Endothelial cell (in vitro differentiated cells): ENCODE data around the gene CHRD. TPM values are rescaled to one million over a fixed set of nuclear protein-coding genes. Genes with fewer than 3 reads are reported as not detected.

Source experiments
- DNase-seq: peaks from one replicate; pipeline ENCODE4 v3.0.0; 2021; ENCODE audit warnings: low spot score
- H3K27ac Mint-ChIP-seq: one replicate; pipeline ENCODE4 v1.8.0; 2021; ENCODE audit warnings: mixed read lengths, inconsistent platforms; ENCODE audit not compliant: unreplicated experiment
- H3K27me3 Mint-ChIP-seq: one replicate; pipeline ENCODE4 v1.8.0; 2021; ENCODE audit warnings: mild to moderate bottlenecking, moderate library complexity, mixed read lengths, inconsistent platforms; ENCODE audit not compliant: unreplicated experiment
- H3K36me3 Mint-ChIP-seq: one replicate; pipeline ENCODE4 v1.8.0; 2021; ENCODE audit warnings: mild to moderate bottlenecking, low read depth, mixed read lengths, inconsistent platforms; ENCODE audit not compliant: unreplicated experiment
- H3K4me1 Mint-ChIP-seq: one replicate; pipeline ENCODE4 v1.8.0; 2021; ENCODE audit warnings: mild to moderate bottlenecking, mixed read lengths, inconsistent platforms; ENCODE audit not compliant: unreplicated experiment
- H3K4me3 Mint-ChIP-seq: one replicate; pipeline ENCODE4 v1.8.0; 2021; ENCODE audit warnings: mild to moderate bottlenecking, mixed read lengths, inconsistent platforms; ENCODE audit not compliant: unreplicated experiment
- H3K9me3 Mint-ChIP-seq: one replicate; pipeline ENCODE4 v1.8.0; 2021; ENCODE audit warnings: mixed read lengths, inconsistent platforms; ENCODE audit not compliant: unreplicated experiment
- total RNA-seq: library from RNA; stranded (reverse); fragmentation: NEBNext Ultra II Directional; extraction: Animal tissue kit (Norgen Biotek cat#: 25700); gene quantifications from one replicate; pipeline ENCODE4 v1.2.1, GENCODE V29; 2021; ENCODE audit not compliant: unreplicated experiment
- TF ChIP-seq, protein P1 (sequence below): fragments of 200-600 bp; sonication (generic); IDR thresholded peaks from one replicate; pipeline ENCODE4 v1.5.0; 2021; ENCODE audit warnings: antibody characterized with exemption; ENCODE audit not compliant: unreplicated experiment

The CHRD gene
- total RNA-seq, 1 donor from 2014 or later: 2.4 TPM

- Mint-ChIP-seq H3K27me3 (peaks cover 4% of the 10 kb centered on the region), H3K36me3 (peaks cover 4% of the 10 kb centered on the region), H3K4me3 (no peak overlapping the region), H3K27ac (no peak overlapping the region), H3K4me1 (peaks cover 2% of the 10 kb centered on the region), H3K9me3 (peaks cover 2% of the 10 kb centered on the region)
- peak; percentile 75 for DNase-seq
- TF ChIP-seq, protein P1, sequence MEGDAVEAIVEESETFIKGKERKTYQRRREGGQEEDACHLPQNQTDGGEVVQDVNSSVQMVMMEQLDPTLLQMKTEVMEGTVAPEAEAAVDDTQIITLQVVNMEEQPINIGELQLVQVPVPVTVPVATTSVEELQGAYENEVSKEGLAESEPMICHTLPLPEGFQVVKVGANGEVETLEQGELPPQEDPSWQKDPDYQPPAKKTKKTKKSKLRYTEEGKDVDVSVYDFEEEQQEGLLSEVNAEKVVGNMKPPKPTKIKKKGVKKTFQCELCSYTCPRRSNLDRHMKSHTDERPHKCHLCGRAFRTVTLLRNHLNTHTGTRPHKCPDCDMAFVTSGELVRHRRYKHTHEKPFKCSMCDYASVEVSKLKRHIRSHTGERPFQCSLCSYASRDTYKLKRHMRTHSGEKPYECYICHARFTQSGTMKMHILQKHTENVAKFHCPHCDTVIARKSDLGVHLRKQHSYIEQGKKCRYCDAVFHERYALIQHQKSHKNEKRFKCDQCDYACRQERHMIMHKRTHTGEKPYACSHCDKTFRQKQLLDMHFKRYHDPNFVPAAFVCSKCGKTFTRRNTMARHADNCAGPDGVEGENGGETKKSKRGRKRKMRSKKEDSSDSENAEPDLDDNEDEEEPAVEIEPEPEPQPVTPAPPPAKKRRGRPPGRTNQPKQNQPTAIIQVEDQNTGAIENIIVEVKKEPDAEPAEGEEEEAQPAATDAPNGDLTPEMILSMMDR: peak; percentile 82
These were observed 37.9 kb downstream of the CHRD start for GRCh38 chr3:184417619-184418327.

DNA sequence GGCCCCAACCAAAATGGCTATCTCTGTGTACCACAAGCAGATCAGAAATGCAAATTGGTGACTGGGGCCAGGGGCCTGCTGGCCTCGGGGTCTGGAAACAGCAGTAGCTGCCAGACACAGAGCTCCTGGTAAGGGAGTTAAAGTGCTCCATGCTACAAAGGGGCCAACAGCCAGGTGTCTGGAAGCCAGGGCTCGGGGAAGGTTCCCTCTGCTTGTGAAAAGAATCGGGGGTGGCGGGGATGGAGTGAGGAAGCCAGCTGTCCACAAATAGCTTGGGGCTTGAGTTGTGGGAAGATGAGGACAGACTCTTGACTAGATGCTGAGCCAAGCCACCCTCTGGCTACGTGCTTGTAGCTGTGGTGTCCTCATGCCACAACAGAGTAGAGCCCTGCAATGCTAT lies 39.3 kb downstream of the CHRD start:
- Mint-ChIP-seq H3K27ac (no peak overlapping the region), H3K9me3 (peaks cover 5% of the 10 kb centered on the region), H3K4me3 (no peak overlapping the region), H3K4me1 (peaks cover 2% of the 10 kb centered on the region), H3K36me3 (peaks cover 4% of the 10 kb centered on the region), H3K27me3 (peaks cover 7% of the 10 kb centered on the region)
- no peak for DNase-seq
- TF ChIP-seq, protein P1: no peak

- peaks cover 2% of the 10 kb centered on the region for H3K4me1 Mint-ChIP-seq
- no peak overlapping the region for H3K4me3 Mint-ChIP-seq
- H3K36me3 Mint-ChIP-seq: no peaks in the 10 kb centered on the region
- peaks cover 5% of the 10 kb centered on the region for H3K9me3 Mint-ChIP-seq
- peaks cover 7% of the 10 kb centered on the region for H3K27me3 Mint-ChIP-seq
- no peak for DNase-seq
- TF ChIP-seq, protein P1: no peak
- no peak overlapping the region for H3K27ac Mint-ChIP-seq
These were observed 43.7 kb downstream of the CHRD start for GRCh38 chr3:184423561-184423960.

DNA sequence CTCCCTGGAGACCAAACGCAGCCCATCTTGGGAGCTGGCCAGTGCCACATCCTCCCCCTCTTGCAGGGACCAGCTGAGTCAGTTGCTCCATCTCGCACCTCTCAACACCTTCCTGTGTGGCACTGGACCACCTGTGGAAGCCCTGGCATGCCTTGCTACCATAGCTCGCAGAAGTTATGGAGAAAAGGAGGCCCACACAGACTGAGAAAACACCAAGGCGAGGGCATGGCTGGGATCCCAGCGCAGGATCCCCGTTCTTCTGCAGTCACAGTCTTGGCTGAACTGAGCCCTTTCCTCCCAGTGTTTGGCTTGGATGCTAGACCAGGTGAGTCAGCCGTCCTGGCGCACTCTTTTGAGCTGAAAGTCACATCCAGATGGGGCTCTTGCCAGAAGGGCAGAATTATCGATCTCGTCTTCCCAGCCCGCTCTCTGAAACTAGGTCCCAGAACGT lies 46.9 kb downstream of the CHRD start:
- Mint-ChIP-seq H3K4me1 (no peaks in the 10 kb centered on the region), H3K9me3 (peaks cover 5% of the 10 kb centered on the region), H3K4me3 (no peak overlapping the region), H3K27me3 (peaks cover 7% of the 10 kb centered on the region), H3K36me3 (no peaks in the 10 kb centered on the region), H3K27ac (no peak overlapping the region)
- no peak for DNase-seq
- TF ChIP-seq, protein P1: no peak

GRCh38 chr3:184428561-184429175 lies 48.8 kb downstream of the CHRD start:
- no peak overlapping the region for H3K27ac Mint-ChIP-seq
- TF ChIP-seq, protein P1: no peak
- H3K27me3 Mint-ChIP-seq: peaks cover 3% of the 10 kb centered on the region
- H3K36me3 Mint-ChIP-seq: no peaks in the 10 kb centered on the region
- H3K4me3 Mint-ChIP-seq: no peak overlapping the region
- no peaks in the 10 kb centered on the region for H3K4me1 Mint-ChIP-seq
- no peaks in the 10 kb centered on the region for H3K9me3 Mint-ChIP-seq
- no peak for DNase-seq
